Gastroesophageal sphincter (tissue), 4 donors: Measurements from ENCODE around the gene STMN1. TPM values are rescaled to one million over a fixed set of nuclear protein-coding genes. Genes with fewer than 3 reads are reported as not detected.
A peak's percentile ranks its signal among the peaks of the same experiment; 100 is the strongest.

Experiments used
- ATAC-seq: fragments of 150-250 bp; one replicate; pipeline ENCODE4 v1.9.1; 2016; ENCODE audit warnings: mild to moderate bottlenecking, moderate library complexity
- H3K27ac ChIP-seq, 4 donors: fragments of 200-600 bp; sonication (generic) in 3 of 4; 1 replicate in 3 of 4; 2 replicates in 1 of 4; pipeline ENCODE4 v1.5.1; 2016 to 2019
- H3K27me3 ChIP-seq: fragments of 200-600 bp; sonication (generic); one replicate; pipeline ENCODE4 v1.5.1; 2019
- H3K36me3 ChIP-seq, 2 donors: fragments of 200-600 bp; sonication (generic); one replicate each; pipeline ENCODE4 v1.5.1; 2019; ENCODE audit warnings: control low read depth in 1 of 2
- H3K4me1 ChIP-seq, 3 donors: fragments of 200-600 bp; sonication (generic); 1 replicate in 2 of 3; 2 replicates in 1 of 3; pipeline ENCODE4 v1.5.1; 2016 to 2019; ENCODE audit warnings: control low read depth in 2 of 3
- H3K4me3 ChIP-seq, 2 donors: fragments of 200-600 bp; sonication (generic); one replicate each; pipeline ENCODE4 v1.5.1; 2019; ENCODE audit warnings: mild to moderate bottlenecking in 1 of 2, moderate library complexity in 1 of 2
- H3K9me3 ChIP-seq, 3 donors: fragments of 200-600 bp; sonication (generic); one replicate each; pipeline ENCODE4 v1.5.1; 2017 to 2019; ENCODE audit warnings: control low read depth in 2 of 3
- EP300 ChIP-seq: sonication (generic); formaldehyde crosslinking; IDR thresholded peaks from one replicate; pipeline ENCODE4 v1.6.1; 2017; ENCODE audit warnings: antibody characterized with exemption, mild to moderate bottlenecking
- POLR2A ChIP-seq, 2 donors: fragments of 450-650 bp; IDR thresholded peaks; one replicate each; pipeline ENCODE4 v1.6.1; 2017; ENCODE audit warnings: antibody characterized with exemption in 2 of 2, mild to moderate bottlenecking in 2 of 2, moderate library complexity in 1 of 2
- POLR2AphosphoS5 ChIP-seq: sonication (generic); formaldehyde crosslinking; IDR thresholded peaks from one replicate; pipeline ENCODE4 v1.6.1; 2017; ENCODE audit warnings: antibody characterized with exemption
- WGBS, 2 donors: methylation state at CpG; one replicate each; pipeline ENCODE4 v1.1.5; 2018; ENCODE audit warnings: low coverage in 1 of 2; 5-methylcytosine and 5-hydroxymethylcytosine counted together
- total RNA-seq, 4 donors: library from RNA; depleted of rRNA; stranded (reverse); fragments of >200 nt; gene quantifications; one replicate each; pipeline ENCODE4 v1.1.0, GENCODE V29; 2016
- TF ChIP-seq, protein P1 (sequence below), 4 experiments: fragments of 200-600 bp in 2 of 4; fragments of 450-650 bp in 2 of 4; sonication (generic) in 1 of 4; IDR thresholded peaks; one replicate each; pipeline ENCODE4 v1.5.1; 2017 to 2019; ENCODE audit warnings: antibody characterized with exemption in 4 of 4, mild to moderate bottlenecking in 2 of 4, moderate library complexity in 2 of 4

STMN1 gene
- total RNA-seq, 4 donors from 2014 or later, result 12.2 to 30.0 (median 14.6) TPM

DNA sequence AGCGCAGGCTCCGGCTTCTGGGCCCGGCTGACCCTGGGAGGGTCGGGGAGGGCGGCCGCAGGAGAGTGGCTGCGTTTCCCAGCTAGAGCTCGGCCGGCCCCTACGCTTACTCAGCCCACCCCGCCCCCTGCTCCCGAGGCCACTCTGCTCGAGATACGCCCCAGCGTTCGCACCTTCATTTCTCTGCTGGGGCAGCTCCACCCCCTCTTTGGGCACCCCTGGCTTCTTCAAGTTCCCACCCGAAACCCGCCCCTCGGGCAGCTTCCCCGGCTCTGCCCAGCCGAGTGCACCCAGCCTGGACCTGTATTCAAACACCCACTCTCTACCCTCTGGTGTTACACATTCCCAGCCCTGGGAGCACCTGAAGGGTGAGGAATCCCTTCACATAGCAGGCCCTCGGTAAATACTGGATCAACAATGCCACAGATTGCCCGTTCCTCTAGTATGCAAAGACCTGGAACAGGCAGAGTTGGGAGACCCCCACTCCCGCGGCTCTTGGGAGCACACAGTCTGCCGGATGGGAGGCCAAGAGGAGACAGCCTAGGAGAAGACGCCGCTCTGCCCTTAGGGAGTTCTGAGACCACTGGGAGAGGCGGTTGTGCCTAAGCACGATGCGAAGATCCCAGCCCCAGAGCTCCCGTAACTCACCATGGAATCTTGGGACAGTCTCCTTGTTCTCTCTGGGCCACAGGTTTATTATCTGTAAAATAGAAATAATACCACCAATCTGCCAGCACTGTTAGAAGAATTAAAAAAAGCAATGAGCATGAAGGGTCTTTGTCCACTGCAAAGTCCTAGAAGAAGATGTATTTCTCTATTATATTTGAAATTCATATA is 30.1 kb downstream of the STMN1 start:
- Histone ChIP-seq H3K4me1 (peaks cover 0 to 54% (median 12%) of the 10 kb centered on the region in 3 donors), H3K9me3 (no peaks in the 10 kb centered on the region), H3K4me3 (peak overlapping the region; percentile 44 to 70), H3K36me3 (no peaks in the 10 kb centered on the region), H3K27me3 (no peaks in the 10 kb centered on the region), H3K27ac (peak overlapping the region in 3 of 4 donors; percentile 74 to 89 (median 86))
- TF ChIP-seq POLR2A (IDR thresholded peaks at IDR 0.05), result no peak
- TF ChIP-seq POLR2AphosphoS5, result no peak
- TF ChIP-seq, protein P1, sequence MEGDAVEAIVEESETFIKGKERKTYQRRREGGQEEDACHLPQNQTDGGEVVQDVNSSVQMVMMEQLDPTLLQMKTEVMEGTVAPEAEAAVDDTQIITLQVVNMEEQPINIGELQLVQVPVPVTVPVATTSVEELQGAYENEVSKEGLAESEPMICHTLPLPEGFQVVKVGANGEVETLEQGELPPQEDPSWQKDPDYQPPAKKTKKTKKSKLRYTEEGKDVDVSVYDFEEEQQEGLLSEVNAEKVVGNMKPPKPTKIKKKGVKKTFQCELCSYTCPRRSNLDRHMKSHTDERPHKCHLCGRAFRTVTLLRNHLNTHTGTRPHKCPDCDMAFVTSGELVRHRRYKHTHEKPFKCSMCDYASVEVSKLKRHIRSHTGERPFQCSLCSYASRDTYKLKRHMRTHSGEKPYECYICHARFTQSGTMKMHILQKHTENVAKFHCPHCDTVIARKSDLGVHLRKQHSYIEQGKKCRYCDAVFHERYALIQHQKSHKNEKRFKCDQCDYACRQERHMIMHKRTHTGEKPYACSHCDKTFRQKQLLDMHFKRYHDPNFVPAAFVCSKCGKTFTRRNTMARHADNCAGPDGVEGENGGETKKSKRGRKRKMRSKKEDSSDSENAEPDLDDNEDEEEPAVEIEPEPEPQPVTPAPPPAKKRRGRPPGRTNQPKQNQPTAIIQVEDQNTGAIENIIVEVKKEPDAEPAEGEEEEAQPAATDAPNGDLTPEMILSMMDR (IDR thresholded peaks at IDR 0.05), result no peak
- TF ChIP-seq EP300, result no peak
- WGBS, 2 donors, result 20 to 71% methylated on average over 2 to 4 of the region's 32 CpGs
- peak; percentile 59 for ATAC-seq

DNA sequence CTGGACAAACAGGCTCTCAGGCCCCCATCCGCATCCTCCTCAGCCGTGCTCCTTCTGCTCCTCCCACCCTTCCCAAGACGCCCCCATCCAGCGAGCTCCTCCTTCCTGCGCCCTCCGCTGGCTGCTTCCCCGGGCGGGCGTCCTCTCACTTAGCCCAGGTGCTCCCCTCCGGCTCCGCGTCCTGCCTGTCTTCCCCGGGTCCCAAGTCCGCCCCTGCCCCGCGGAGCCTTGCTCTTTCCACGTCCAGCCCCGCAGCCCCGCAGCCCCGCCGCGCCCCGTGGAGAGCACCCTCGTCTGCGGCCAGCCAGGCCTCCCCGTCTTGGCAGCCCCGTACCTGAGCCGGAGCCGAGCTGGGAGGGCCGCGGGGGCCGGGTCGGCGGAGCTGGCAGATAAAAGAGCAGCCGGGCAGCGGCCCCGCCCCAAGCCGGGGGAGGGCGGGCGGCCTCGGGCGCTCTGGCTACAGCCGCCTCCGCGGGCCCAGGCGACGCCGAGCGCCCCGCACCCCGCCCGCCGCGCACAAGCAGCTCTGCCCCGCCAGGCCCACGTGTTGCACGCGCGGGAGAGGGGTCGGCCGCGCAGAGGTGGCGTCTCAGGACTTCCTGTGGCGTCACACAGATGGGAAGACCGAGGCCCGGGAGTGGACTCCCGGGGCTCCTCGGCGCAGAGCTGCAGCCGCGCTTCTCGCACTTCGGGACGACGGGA is 30.9 kb downstream of the STMN1 start, which contains the start of gene PAQR7:
PAQR7 (minus strand) TSS at position 555 of the 702 bp plus-strand sequence. CDS start 11,869 bp downstream, outside the sequence.
- 1% methylated on average over 15 of the region's 75 CpGs; no CpG with 5 or more reads in 1 of the 2 donors for WGBS, 2 donors
- Histone ChIP-seq H3K27ac (peak within 1 kb of the TSS in 3 of 4 donors; percentile 74 to 89 (median 86)), H3K36me3 (peaks cover 0 to 4% of the 10 kb centered on the region in 2 donors), H3K4me3 (peak within 1 kb of the TSS; percentile 44 to 70), H3K27me3 (no peaks in the 10 kb centered on the region), H3K4me1 (peaks cover 0 to 57% (median 12%) of the 10 kb centered on the region in 3 donors), H3K9me3 (no peaks in the 10 kb centered on the region)
- TF ChIP-seq POLR2AphosphoS5, result peak; percentile 71
- TF ChIP-seq POLR2A (IDR thresholded peaks at IDR 0.05), result peak; percentile 66 to 72
- TF ChIP-seq, protein P1 (IDR thresholded peaks at IDR 0.05), result no peak
- no peak for TF ChIP-seq EP300
- peak; percentile 89 for ATAC-seq

DNA sequence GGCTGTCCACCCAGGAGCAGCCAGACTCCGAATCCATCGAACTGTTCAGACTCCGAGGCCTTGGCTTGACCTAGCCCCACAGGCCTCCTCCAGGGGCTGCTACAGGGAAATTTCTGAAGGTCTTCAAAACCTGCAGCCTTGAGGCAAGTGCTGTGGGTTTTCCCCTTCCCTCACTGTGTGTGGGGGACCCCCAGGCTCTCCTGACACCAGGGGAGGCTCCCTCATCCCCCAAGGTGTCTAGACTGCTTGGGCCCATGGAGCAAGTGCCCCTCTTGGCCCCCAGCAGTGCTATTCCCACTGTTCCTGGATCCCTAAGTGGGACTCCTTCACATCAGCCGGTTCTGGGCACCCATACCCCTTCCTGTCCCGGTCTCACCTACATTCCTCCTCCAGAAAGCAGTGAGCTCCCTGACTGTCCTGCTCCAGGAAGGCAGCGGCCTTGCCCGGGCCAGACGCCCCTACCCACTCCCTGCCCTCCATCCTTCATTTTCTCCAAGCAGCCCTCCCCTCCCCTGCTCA is 31.5 kb downstream of the STMN1 start:
- ATAC-seq, result peak; percentile 2

DNA sequence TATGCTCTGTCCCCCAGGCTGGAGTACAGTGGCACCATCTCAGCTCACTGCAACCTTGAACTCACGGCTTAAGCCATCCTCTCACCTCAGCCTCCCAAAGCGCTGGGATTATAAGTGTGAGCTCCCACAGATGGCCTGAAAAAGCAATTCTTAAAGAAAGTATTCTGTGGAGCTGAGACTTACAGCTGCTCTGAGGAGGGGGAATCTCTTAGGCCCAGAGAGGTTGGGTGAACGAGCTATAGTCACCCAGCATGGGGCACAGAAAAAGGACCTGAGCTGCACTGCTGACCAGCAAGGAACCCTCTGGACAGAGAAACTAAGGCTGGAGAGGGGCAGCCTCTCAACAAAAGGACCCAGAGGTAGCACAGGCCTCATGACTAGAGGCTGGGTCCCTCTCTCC is 32.0 kb downstream of the STMN1 start:
- no peaks in the 10 kb centered on the region for H3K27me3 ChIP-seq
- no peak for TF ChIP-seq POLR2AphosphoS5
- TF ChIP-seq POLR2A (IDR thresholded peaks at IDR 0.05), result no peak
- no peak for TF ChIP-seq EP300
- TF ChIP-seq, protein P1 (IDR thresholded peaks at IDR 0.05), result no peak
- H3K27ac ChIP-seq, result peak overlapping the region in 3 of 4 donors; percentile 74 to 89 (median 86)
- WGBS, 2 donors, result 93% methylated on average over 3 of the region's 3 CpGs; no CpG with 5 or more reads in 1 of the 2 donors
- H3K9me3 ChIP-seq, result no peaks in the 10 kb centered on the region
- peaks cover 0 to 57% (median 12%) of the 10 kb centered on the region in 3 donors for H3K4me1 ChIP-seq
- H3K36me3 ChIP-seq, result peaks cover 0 to 15% of the 10 kb centered on the region in 2 donors
- no peak for ATAC-seq
- peak overlapping the region in 1 of 2 donors; percentile 70 for H3K4me3 ChIP-seq

More for the DNA sequence above, 31.5 kb downstream of the STMN1 start:
- Histone ChIP-seq H3K4me3 (peak overlapping the region; percentile 44 to 70), H3K27me3 (no peaks in the 10 kb centered on the region), H3K27ac (peak overlapping the region in 3 of 4 donors; percentile 74 to 89 (median 86)), H3K9me3 (no peaks in the 10 kb centered on the region), H3K4me1 (peaks cover 0 to 57% (median 12%) of the 10 kb centered on the region in 3 donors), H3K36me3 (peaks cover 0 to 10% of the 10 kb centered on the region in 2 donors)
- WGBS, 2 donors, result 0 to 7% methylated on average over 1 to 3 of the region's 8 CpGs
- TF ChIP-seq POLR2A (IDR thresholded peaks at IDR 0.05), result no peak
- TF ChIP-seq POLR2AphosphoS5, result no peak
- no peak for TF ChIP-seq EP300
- TF ChIP-seq, protein P1 (IDR thresholded peaks at IDR 0.05), result no peak
